H1 (cell line): ENCODE results near the gene MLH3. TPM values are rescaled to one million over a fixed set of nuclear protein-coding genes. Genes with fewer than 3 reads are reported as not detected.

ENCODE experiments used
- CTCF ChIA-PET: fragments of 300-600 bp; sonication (Branson Sonifier 250); formaldehyde crosslinking; loops from one replicate; lab custom pipeline; 2021; ENCODE audit not compliant: partially characterized antibody; lab: Charles Lee
- POLR2A ChIA-PET: fragments of 300-600 bp; sonication (Branson Sonifier 250); formaldehyde crosslinking; loops from one replicate; lab custom pipeline; 2021; ENCODE audit warnings: inconsistent platforms; ENCODE audit not compliant: partially characterized antibody; lab: Charles Lee
- DNase-seq, 2 experiments: peaks; one replicate each; pipeline versions ENCODE4 v3.0.0 to v3.0.0-alpha.2; 2010 to 2022; ENCODE audit warnings: low spot score in 2 of 2, low read depth in 1 of 2, mixed read lengths in 1 of 2
- FAIRE-seq: peaks from 2 replicates; lab custom pipeline; 2011; peaks lifted over from hg19 to GRCh38; lab: Jason Lieb, UNC
- H2AFZ ChIP-seq: 2 replicates; pipeline ENCODE4 v1.8.1; 2012; ENCODE audit warnings: low read length, inconsistent platforms
- H2AK5ac ChIP-seq: 2 replicates; pipeline ENCODE4 v1.6.1; 2013; ENCODE audit warnings: low read depth, low read length
- H2BK120ac ChIP-seq: replicated peaks from 2 replicates; pipeline ENCODE3; 2013; ENCODE audit warnings: low read depth, low read length, inconsistent platforms
- H2BK12ac ChIP-seq: 2 replicates; pipeline ENCODE4 v1.6.1; 2013; ENCODE audit warnings: low read depth, low read length
- H2BK15ac ChIP-seq: 2 replicates; pipeline ENCODE4 v1.6.1; 2013; ENCODE audit warnings: low read length
- H2BK20ac ChIP-seq: 2 replicates; pipeline ENCODE4 v1.6.1; 2013; ENCODE audit warnings: low read length
- H2BK5ac ChIP-seq: 2 replicates; pipeline ENCODE4 v1.6.1; 2013; ENCODE audit warnings: low read depth, low read length
- H3K14ac ChIP-seq: 2 replicates; pipeline ENCODE4 v1.6.1; 2013; ENCODE audit warnings: inconsistent platforms; ENCODE audit not compliant: insufficient read length
- H3K18ac ChIP-seq: 2 replicates; pipeline ENCODE4 v1.6.1; 2013; ENCODE audit warnings: low read length; ENCODE audit errors: extremely low read depth
- H3K23ac ChIP-seq: 2 replicates; pipeline ENCODE4 v1.6.1; 2013; ENCODE audit warnings: inconsistent platforms; ENCODE audit not compliant: insufficient read length
- H3K23me2 ChIP-seq: 2 replicates; pipeline ENCODE4 v1.6.1; 2013; ENCODE audit warnings: low read depth, low read length
- H3K27ac ChIP-seq: 2 replicates; pipeline ENCODE4 v1.6.1; 2011; ENCODE audit warnings: low read depth, low read length, inconsistent platforms
- H3K27me3 ChIP-seq, 4 experiments: replicated peaks in 1 of 4; 1 replicate in 1 of 4; 2 replicates in 3 of 4; pipeline versions ENCODE4 v1.6.1 to v1.8.1; 2011 to 2013; ENCODE audit warnings: low read length in 3 of 4, mild to moderate bottlenecking in 3 of 4, inconsistent platforms in 2 of 4, mixed read lengths in 2 of 4, moderate library complexity in 1 of 4; ENCODE audit not compliant: control insufficient read depth in 3 of 4, insufficient read depth in 3 of 4; ENCODE audit errors: extremely low read depth in 1 of 4
- H3K36me3 ChIP-seq, 4 experiments: 2 replicates each; pipeline versions ENCODE4 v1.6.1 to v1.8.1; 2011 to 2013; ENCODE audit warnings: mild to moderate bottlenecking in 4 of 4, low read length in 3 of 4, moderate library complexity in 2 of 4, control low read depth in 1 of 4, inconsistent platforms in 1 of 4; ENCODE audit not compliant: insufficient read depth in 4 of 4, control insufficient read depth in 2 of 4
- H3K4ac ChIP-seq: replicated peaks from 2 replicates; pipeline ENCODE3; 2013; ENCODE audit warnings: low read length, low read depth, mixed read lengths, inconsistent platforms; ENCODE audit not compliant: insufficient read length
- H3K4me1 ChIP-seq, 4 experiments: replicated peaks in 1 of 4; 1 replicate in 1 of 4; 2 replicates in 3 of 4; pipeline versions ENCODE4 v1.6.1 to v1.8.1; 2011 to 2013; ENCODE audit warnings: low read length in 3 of 4, inconsistent platforms in 2 of 4, mixed read lengths in 1 of 4; ENCODE audit not compliant: insufficient read depth in 4 of 4, control insufficient read depth in 3 of 4
- H3K4me2 ChIP-seq, 2 experiments: 2 replicates each; pipeline versions ENCODE4 v1.6.1 to v1.8.1; 2011 to 2013; ENCODE audit warnings: low read depth in 2 of 2, low read length in 2 of 2, control low read depth in 1 of 2, inconsistent platforms in 1 of 2, mild to moderate bottlenecking in 1 of 2; ENCODE audit not compliant: insufficient read depth in 1 of 2
- H3K4me3 ChIP-seq, 4 experiments: fragments of 200-600, 300-600 bp in 1 of 4; sonication (generic), shearing (Covaris generic), sonication (Bioruptor Twin) in 1 of 4; 2 replicates each; pipeline versions ENCODE4 v1.5.1 to v1.8.1; 2011 to 2016; ENCODE audit warnings: low read length in 4 of 4, low read depth in 3 of 4, control low read depth in 2 of 4, inconsistent platforms in 2 of 4, mild to moderate bottlenecking in 2 of 4, mixed read lengths in 1 of 4, moderate library complexity in 1 of 4; ENCODE audit not compliant: insufficient read depth in 2 of 4; ENCODE audit errors: extremely low read depth in 1 of 4
- H3K56ac ChIP-seq: replicated peaks from 2 replicates; pipeline ENCODE3; 2013; ENCODE audit warnings: low read depth, mild to moderate bottlenecking, mixed read lengths, low read length, inconsistent platforms; ENCODE audit not compliant: insufficient read length
- H3K79me1 ChIP-seq: 2 replicates; pipeline ENCODE4 v1.6.1; 2013; ENCODE audit warnings: low read depth, low read length, control low read depth
- H3K79me2 ChIP-seq, 2 experiments: 2 replicates each; pipeline versions ENCODE4 v1.6.1 to v1.8.1; 2012 to 2013; ENCODE audit warnings: low read length in 2 of 2, mild to moderate bottlenecking in 2 of 2, inconsistent platforms in 1 of 2; ENCODE audit not compliant: insufficient read depth in 2 of 2, control insufficient read depth in 1 of 2
- H3K9ac ChIP-seq, 4 experiments: replicated peaks in 1 of 4; 1 replicate in 1 of 4; 2 replicates in 3 of 4; pipeline versions ENCODE4 v1.6.1 to v1.8.1; 2011 to 2013; ENCODE audit warnings: low read depth in 3 of 4, low read length in 3 of 4, control low read depth in 2 of 4, mild to moderate bottlenecking in 2 of 4, moderate library complexity in 2 of 4, inconsistent platforms in 1 of 4; ENCODE audit errors: extremely low read depth in 1 of 4
- H3K9me3 ChIP-seq, 2 experiments: 2 replicates each; pipeline versions ENCODE4 v1.6.1 to v1.8.1; 2012 to 2013; ENCODE audit warnings: mild to moderate bottlenecking in 2 of 2, moderate library complexity in 2 of 2, control low read depth in 1 of 2, inconsistent platforms in 1 of 2, low read depth in 1 of 2, low read length in 1 of 2, mixed read lengths in 1 of 2; ENCODE audit not compliant: insufficient read depth in 2 of 2
- H4K20me1 ChIP-seq, 2 experiments: replicated peaks in 1 of 2; 2 replicates each; pipeline versions ENCODE3 to v1.8.1; 2011 to 2013; ENCODE audit warnings: inconsistent platforms in 2 of 2, low read length in 2 of 2, mild to moderate bottlenecking in 1 of 2; ENCODE audit not compliant: insufficient read depth in 2 of 2, control insufficient read depth in 1 of 2
- H4K5ac ChIP-seq: 2 replicates; pipeline ENCODE4 v1.6.1; 2013; ENCODE audit warnings: low read length, low read depth, mixed read lengths, inconsistent platforms; ENCODE audit not compliant: insufficient read length
- H4K8ac ChIP-seq: 2 replicates; pipeline ENCODE4 v1.8.0; 2013; ENCODE audit warnings: mild to moderate bottlenecking, moderate library complexity, low read length, inconsistent platforms; ENCODE audit not compliant: insufficient read depth; ENCODE audit errors: extremely low read depth
- H4K91ac ChIP-seq: replicated peaks from 2 replicates; pipeline ENCODE3; 2013; ENCODE audit warnings: low read length, mixed read lengths, inconsistent platforms; ENCODE audit not compliant: insufficient read length
- BACH1 ChIP-seq: IDR thresholded peaks from 2 replicates; pipeline ENCODE4 v1.6.1; 2012; ENCODE audit warnings: low read length, improper control_type of control experiment
- BRCA1 ChIP-seq: IDR thresholded peaks from 2 replicates; pipeline ENCODE4 v1.6.1; 2012; ENCODE audit warnings: low read depth, low read length, improper control_type of control experiment
- CREB1 ChIP-seq: IDR thresholded peaks from 2 replicates; pipeline ENCODE4 v1.6.1; 2012; ENCODE audit warnings: inconsistent platforms
- CTBP2 ChIP-seq: IDR thresholded peaks from 2 replicates; pipeline ENCODE4 v1.7.0; 2011; ENCODE audit warnings: borderline replicate concordance, mild to moderate bottlenecking, moderate library complexity, mixed read lengths, low read length; ENCODE audit not compliant: insufficient read depth, insufficient read length
- CTCF ChIP-seq, 3 experiments: IDR thresholded peaks; 1 replicate in 2 of 3; 2 replicates in 1 of 3; pipeline versions ENCODE4 v1.5.1 to v1.6.1; 2011; ENCODE audit warnings: low read length in 3 of 3, mild to moderate bottlenecking in 3 of 3, inconsistent platforms in 2 of 3, low read depth in 1 of 3, moderate library complexity in 1 of 3; ENCODE audit not compliant: insufficient read depth in 1 of 3; ENCODE audit errors: control extremely low read depth in 1 of 3
- HDAC2 ChIP-seq, 2 experiments: fragments of 300-600 bp in 1 of 2; sonication (generic) in 1 of 2; IDR thresholded peaks; 2 replicates each; pipeline ENCODE4 v1.6.1; 2011 to 2012; ENCODE audit warnings: low read depth in 2 of 2, low read length in 2 of 2, mild to moderate bottlenecking in 2 of 2, moderate library complexity in 2 of 2, borderline replicate concordance in 1 of 2, inconsistent platforms in 1 of 2
- MAX ChIP-seq: IDR thresholded peaks from 2 replicates; pipeline ENCODE4 v1.6.1; 2012; ENCODE audit warnings: inconsistent platforms
- POLR2A ChIP-seq, 2 experiments: IDR thresholded peaks; 1 replicate in 1 of 2; 2 replicates in 1 of 2; pipeline ENCODE4 v1.6.1; 2011; ENCODE audit warnings: low read depth in 2 of 2, low read length in 2 of 2, mild to moderate bottlenecking in 2 of 2; ENCODE audit errors: control extremely low read depth in 1 of 2
- POLR2AphosphoS5 ChIP-seq: IDR thresholded peaks from 2 replicates; pipeline ENCODE4 v1.6.1; 2011; ENCODE audit warnings: low read depth, low read length
- TAF1 ChIP-seq: IDR thresholded peaks from 2 replicates; pipeline ENCODE4 v1.6.1; 2011; ENCODE audit warnings: mild to moderate bottlenecking, low read depth, low read length
- YY1 ChIP-seq: IDR thresholded peaks from 2 replicates; pipeline ENCODE4 v1.6.1; 2011; ENCODE audit warnings: low read depth, mild to moderate bottlenecking, low read length
- ZNF274 ChIP-seq: IDR thresholded peaks from 2 replicates; pipeline ENCODE4 v1.7.0; 2012; ENCODE audit warnings: low read length, borderline replicate concordance; ENCODE audit errors: extremely low read depth
- WGBS, 2 experiments: shearing (Covaris generic) in 1 of 2; methylation state at CpG; one replicate each; pipeline versions ENCODE4 v1.1.6 to v1.1.7; 2013 to 2015; ENCODE audit warnings: low lambda C conversion rate in 2 of 2, mixed read lengths in 2 of 2, inconsistent platforms in 1 of 2, low coverage in 1 of 2, missing lambda C conversion rate in 1 of 2; ENCODE audit not compliant: insufficient replicate concordance in 2 of 2, insufficient coverage in 1 of 2, insufficient read length in 1 of 2; ENCODE audit errors: extremely low coverage in 1 of 2, missing lambda C conversion rate in 1 of 2; 5-methylcytosine and 5-hydroxymethylcytosine counted together
- polyA plus RNA-seq, 7 experiments: library from polyadenylated mRNA; depleted of rRNA in 3 of 7; stranded (reverse) in 5 of 7; unstranded in 2 of 7; fragments of >200 nt in 5 of 7; fragments of 200-250 nt in 2 of 7; gene quantifications; 1 replicate in 5 of 7; 2 replicates in 1 of 7; 4 replicates in 1 of 7; pipeline versions ENCODE4 v1.2.1 to v1.2.3, GENCODE V29; 2011 to 2013; ENCODE audit warnings: missing spikeins in 2 of 7, mixed read lengths in 2 of 7
- total RNA-seq: library from RNA; stranded (reverse); fragmentation: NEBNext Ultra II Directional; extraction: Animal tissue kit (Norgen Biotek cat#: 25700); gene quantifications from 2 replicates; pipeline ENCODE4 v1.2.1, GENCODE V29; 2021

Gene MLH3
- total and polyA plus RNA-seq, 2 of the 8 experiments (the other 6 are each of a cell fraction or from before 2014, with no cell fraction given): 9.3 to 20.1 TPM

GRCh38 chr14:75009176-75009575 lies 42.1 kb downstream of the MLH3 start:
- Histone ChIP-seq H3K27ac (no peak overlapping the region), H3K18ac (no peak overlapping the region), H3K4ac (no peak overlapping the region), H3K14ac (no peak overlapping the region), H2AFZ (no peak overlapping the region), H3K4me1 (no peaks in the 10 kb centered on the region), H4K8ac (no peak overlapping the region), H3K9ac (no peak overlapping the region), H2BK5ac (no peak overlapping the region), H2BK15ac (no peak overlapping the region), H3K23me2 (no peaks in the 10 kb centered on the region), H2BK20ac (no peak overlapping the region), H4K91ac (no peak overlapping the region), H2AK5ac (no peak overlapping the region), H3K79me2 (peaks cover 0 to 2% of the 10 kb centered on the region in 2 experiments; a peak in 2 of 4 replicates), H3K27me3 (no peaks in the 10 kb centered on the region), H3K23ac (no peak overlapping the region), H3K56ac (no peak overlapping the region), H3K4me2 (no peak overlapping the region), H4K5ac (no peak overlapping the region), H3K36me3 (peaks cover 3 to 47% (median 35%) of the 10 kb centered on the region in 4 experiments; a peak in 7 of 8 replicates), H2BK12ac (no peak overlapping the region), H3K4me3 (no peak overlapping the region), H3K9me3 (no peaks in the 10 kb centered on the region), H4K20me1 (peaks cover 0 to 2% of the 10 kb centered on the region in 2 experiments), H2BK120ac (no peak overlapping the region), H3K79me1 (no peaks in the 10 kb centered on the region; the same call in 1 of the 2 replicates)
- ChIA-PET CTCF (interaction anchor here (0.6 to 1.4 kb wide), 2 partner anchors 63 to 79 kb away, joined by 3 to 4 read pairs; no protein-coding TSS in a partner anchor), POLR2A (interaction anchor here (4.6 kb wide), 1 partner anchor 10 kb away, joined by 19 read pairs; no protein-coding TSS in a partner anchor)
- 87% methylated on average over 4 of the region's 4 CpGs; no CpG with 5 or more reads in 1 of the 2 experiments for whole genome bisulfite sequencing, 2 experiments
- no peak for FAIRE-seq
- DNase-seq: no peak
- TF ChIP-seq BACH1: no peak
- TF ChIP-seq YY1: no peak
- no peak for TF ChIP-seq CTCF (IDR thresholded peaks at IDR 0.05; ENCODE audit: control extremely low read depth in 1 of 3, insufficient read depth in 1 of 3, low read depth in 1 of 3, low read length in 3 of 3)
- no peak for TF ChIP-seq TAF1
- no peak for TF ChIP-seq POLR2AphosphoS5
- no peak for TF ChIP-seq HDAC2 (IDR thresholded peaks at IDR 0.05; ENCODE audit: borderline replicate concordance in 1 of 2, low read depth in 2 of 2, low read length in 2 of 2)
- no peak for TF ChIP-seq CREB1
- no peak for TF ChIP-seq CTBP2
- TF ChIP-seq ZNF274: no peak
- no peak for TF ChIP-seq POLR2A (IDR thresholded peaks at IDR 0.05; ENCODE audit: control extremely low read depth in 1 of 2, low read depth in 2 of 2, low read length in 2 of 2)
- TF ChIP-seq MAX: no peak
- no peak for TF ChIP-seq BRCA1
